H4 (cell line): Measurements from ENCODE around the gene TUBA4B. TPM values are rescaled to one million over a fixed set of nuclear protein-coding genes. Genes with fewer than 3 reads are reported as not detected.

Experiments
- DNase-seq: peaks from one replicate; pipeline ENCODE4 v3.0.0-alpha.2; 2015; ENCODE audit warnings: low spot score
- total RNA-seq: library from RNA; depleted of rRNA; stranded (reverse); fragments of >200 nt; shearing (Covaris generic); gene quantifications from 2 replicates; pipeline ENCODE4 v1.2.3, GENCODE V29; 2014

The TUBA4B gene
- total RNA-seq, 1 experiment from 2014 or later: not detected

DNA sequence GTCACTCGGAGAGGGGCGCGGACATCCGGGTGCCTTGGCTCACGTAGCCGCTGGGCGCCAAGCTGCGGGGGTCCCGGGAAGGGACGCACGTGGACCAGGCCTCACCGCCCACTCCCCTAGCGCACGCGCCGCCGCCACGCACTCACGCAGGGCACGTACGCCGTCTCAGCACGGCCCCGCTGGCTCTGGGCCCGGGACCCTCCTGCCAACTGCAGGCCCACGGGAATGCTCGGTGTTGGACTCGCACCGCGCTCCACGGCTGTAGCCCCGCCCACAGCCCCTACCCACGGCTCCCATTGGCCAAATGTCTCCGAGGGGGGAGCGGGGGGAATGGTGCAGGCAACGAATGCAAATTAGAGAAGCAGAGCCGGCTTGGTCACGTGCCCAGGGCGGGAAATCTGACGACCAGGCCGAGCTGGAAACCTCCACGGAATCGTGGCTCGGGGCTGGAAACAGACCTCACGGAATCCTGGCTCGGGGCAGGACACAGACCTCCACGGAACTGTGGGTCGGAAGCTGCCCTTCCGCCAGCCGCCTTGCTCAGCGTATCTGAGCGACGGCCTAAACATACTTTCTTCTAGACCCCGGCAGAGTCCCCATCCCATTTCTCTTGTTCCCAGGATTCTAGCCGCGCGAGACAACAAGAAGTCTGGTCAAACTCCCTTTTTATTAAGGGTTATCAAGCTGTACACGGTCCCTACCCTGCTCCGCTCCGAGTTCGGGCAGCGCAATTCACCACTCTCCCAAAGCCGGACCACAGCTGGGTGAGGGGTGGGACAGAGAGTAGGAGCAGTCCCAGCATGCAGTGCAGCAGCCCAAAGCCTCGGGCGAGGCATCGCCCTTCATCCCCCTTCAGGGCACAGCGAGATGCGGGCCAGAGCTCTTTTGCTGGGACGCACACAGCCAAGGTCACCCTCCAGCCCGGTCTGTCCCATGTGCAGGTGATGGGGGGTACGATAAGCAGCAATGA is 34.0 kb upstream of the TUBA4B start, which contains the start of gene ABCB6:
TSS of gene ABCB6 (minus strand) at position 227 of the 970 bp plus-strand sequence. CDS start 285 bp downstream, outside the sequence.
- DNase-seq: peak; percentile 92

- no peak for DNase-seq
Observed at GRCh38 chr2:219219784-219220532, 33.1 kb upstream of the TUBA4B start.

GRCh38 chr2:219220652-219221402 is 32.2 kb upstream of the TUBA4B start:
- DNase-seq: no peak

- DNase-seq: no peak
Observed at GRCh38 chr2:219221957-219222518, 31.0 kb upstream of the TUBA4B start.

DNA sequence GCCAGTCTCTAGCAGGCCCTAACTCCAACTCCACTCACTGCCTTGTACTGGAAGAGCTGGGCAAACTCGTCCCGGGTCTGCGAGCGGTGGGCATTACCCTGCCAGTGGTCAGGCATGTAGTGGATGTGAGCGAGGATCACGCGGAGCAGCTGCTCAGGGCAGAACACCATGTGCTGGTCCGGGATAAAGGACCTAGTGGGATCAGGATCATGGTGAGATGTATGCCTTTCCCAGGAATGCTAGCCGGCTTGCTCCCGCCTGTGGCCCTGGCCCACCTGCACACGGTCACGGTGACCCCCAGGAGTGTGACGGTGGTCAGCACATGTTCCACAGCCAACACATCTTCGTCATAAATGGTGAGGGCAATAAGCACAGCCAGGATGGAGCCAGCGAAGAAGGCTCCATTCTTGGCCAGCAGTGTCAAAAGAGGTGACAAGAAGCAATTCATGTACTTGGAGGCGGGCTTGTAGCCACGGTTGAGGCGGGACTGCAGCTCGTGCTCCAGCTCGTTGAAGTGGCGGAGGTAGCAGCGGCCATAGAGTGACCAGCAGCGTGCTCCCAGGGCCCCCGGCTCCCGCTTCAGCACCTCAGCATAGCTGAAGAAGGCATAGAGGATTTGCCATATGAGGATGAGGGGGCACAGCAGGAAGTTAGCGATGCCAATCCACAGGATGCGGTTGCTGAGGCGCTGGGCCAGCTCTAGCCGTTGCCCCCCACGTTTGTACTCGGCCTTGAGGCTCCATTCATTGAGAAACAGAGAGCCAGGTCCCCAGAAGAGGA is 29.0 kb upstream of the TUBA4B start:
- DNase-seq: no peak

GRCh38 chr2:219225350-219225749 is 27.7 kb upstream of the TUBA4B start:
- DNase-seq: no peak

GRCh38 chr2:219228041-219228910 is 24.8 kb upstream of the TUBA4B start:
- no peak for DNase-seq

- DNase-seq: no peak
Observed at GRCh38 chr2:219228911-219229304, 24.1 kb upstream of the TUBA4B start.

GRCh38 chr2:219229305-219230058 is 23.6 kb upstream of the TUBA4B start, which contains the start of the genes ANKZF1 and ATG9A:
ANKZF1 (plus strand) TSS chr2:219229806; CDS start chr2:219230258, 452 bp downstream.
ATG9A (minus strand) TSS chr2:219229636; CDS start chr2:219228024, 1,612 bp downstream.
- peak; percentile 98 for DNase-seq

- no peak for DNase-seq
Observed at GRCh38 chr2:219230059-219230540, 22.9 kb upstream of the TUBA4B start.

- no peak for DNase-seq
Observed at GRCh38 chr2:219234331-219234730, 18.7 kb upstream of the TUBA4B start.

DNA sequence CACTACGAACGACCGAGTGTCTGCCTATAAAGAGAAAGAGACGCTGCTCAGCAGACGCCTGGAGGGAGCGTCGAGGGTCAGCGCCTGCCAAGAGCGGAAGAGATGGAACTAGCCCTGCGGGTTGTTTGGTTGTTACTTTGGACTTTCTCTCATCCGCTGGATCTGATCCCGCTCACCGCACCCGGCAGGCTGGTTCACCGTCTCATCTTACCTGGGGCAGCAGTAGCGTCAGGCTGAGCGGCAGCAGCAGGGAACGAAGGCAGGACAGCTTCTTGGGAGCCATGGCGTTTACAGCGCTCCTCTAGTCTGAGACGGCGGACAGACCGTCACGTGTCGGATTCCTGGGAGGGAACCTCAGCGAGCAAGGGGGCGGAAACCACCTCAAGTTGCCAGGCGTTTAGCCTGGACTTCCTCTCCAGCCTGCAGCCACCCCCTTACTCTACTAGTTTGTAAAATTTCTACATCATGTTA is 9.7 kb upstream of the TUBA4B start:
- no peak for DNase-seq

GRCh38 chr2:219244789-219245147 is 8.3 kb upstream of the TUBA4B start:
- DNase-seq: no peak

GRCh38 chr2:219245148-219245898 is 7.7 kb upstream of the TUBA4B start, which contains the start of the genes GLB1L and STK16:
GLB1L (minus strand) TSS chr2:219245444; CDS start chr2:219243573, 1,871 bp downstream.
STK16 (plus strand) TSS chr2:219245479; CDS start chr2:219246000, 521 bp downstream.
- DNase-seq: peak; percentile 89

DNA sequence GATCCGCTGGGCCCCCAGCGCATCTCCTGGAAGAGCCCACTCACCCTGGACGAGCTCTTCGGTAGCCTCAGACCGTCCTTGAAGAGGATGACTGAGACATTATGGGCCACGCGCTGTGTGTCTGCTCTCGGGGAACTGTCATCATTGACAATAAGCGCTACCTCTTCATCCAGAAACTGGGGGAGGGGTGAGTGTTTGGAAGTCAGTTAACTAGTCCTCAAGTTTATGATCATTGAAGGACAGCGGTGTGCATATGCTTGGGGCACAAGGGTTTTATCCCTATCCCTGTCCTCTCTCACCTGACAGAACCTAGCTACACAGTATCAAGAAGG is 7.2 kb upstream of the TUBA4B start:
- DNase-seq: no peak

DNA sequence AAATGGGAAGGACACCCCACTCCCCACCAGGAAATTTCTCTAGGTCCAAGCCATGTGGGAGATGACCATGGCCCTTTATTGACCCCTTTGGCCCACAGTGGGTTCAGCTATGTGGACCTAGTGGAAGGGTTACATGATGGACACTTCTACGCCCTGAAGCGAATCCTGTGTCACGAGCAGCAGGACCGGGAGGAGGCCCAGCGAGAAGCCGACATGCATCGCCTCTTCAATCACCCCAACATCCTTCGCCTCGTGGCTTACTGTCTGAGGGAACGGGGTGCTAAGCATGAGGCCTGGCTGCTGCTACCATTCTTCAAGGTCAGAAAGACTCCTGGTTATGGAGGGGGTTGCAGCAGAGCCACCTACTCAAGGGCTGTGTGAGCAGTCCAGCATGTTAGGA is 6.5 kb upstream of the TUBA4B start:
- DNase-seq: no peak
